ENCODE measurements around the gene CLMP. TPM values are rescaled to one million over a fixed set of nuclear protein-coding genes. Genes with fewer than 3 reads are reported as not detected.

The CLMP gene
- total RNA-seq, 2 donors from 2014 or later = 3.3 to 13.2 TPM

- H3K36me3 ChIP-seq = no peaks in the 10 kb centered on the region
- no peak for TF ChIP-seq CTCF (IDR thresholded peaks at IDR 0.05)
- H3K4me1 ChIP-seq = no peaks in the 10 kb centered on the region
- no peak overlapping the region for H3K4me3 ChIP-seq
- H3K27me3 ChIP-seq = no peaks in the 10 kb centered on the region
- no peaks in the 10 kb centered on the region for H3K9me3 ChIP-seq
- intact Hi-C loops (cut with DNase I) = no loop called here
- no peak overlapping the region for H3K9ac ChIP-seq (ENCODE audit: low read depth in 2 of 2, low read length in 2 of 2)
- H3K27ac ChIP-seq = no peak overlapping the region
- DNase-seq = no peak
Observed at GRCh38 chr11:123221584-123221983, 26.5 kb upstream of the CLMP start.

DNA sequence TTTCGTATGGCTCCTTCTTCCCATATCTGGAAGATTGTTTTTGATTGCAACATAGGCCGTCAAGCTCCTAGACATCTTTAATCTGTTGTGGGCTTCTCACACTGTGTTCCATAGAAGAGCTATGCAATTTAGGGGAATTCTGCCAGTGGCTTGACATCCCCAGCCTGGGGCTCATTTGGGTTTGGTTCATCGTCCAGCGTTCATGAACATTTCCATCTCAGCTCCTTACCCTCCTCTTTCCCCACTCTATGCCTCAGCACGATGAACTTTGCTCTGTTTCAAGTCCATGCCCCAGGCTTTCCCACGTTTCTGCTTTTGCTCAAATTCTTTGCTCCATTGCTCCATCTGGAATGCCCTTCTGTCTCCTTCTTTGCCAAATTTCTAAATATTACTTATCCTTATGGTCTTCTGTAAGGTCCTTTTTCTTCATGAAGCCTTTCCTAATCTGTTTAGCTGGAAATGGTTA lies 26.1 kb upstream of the CLMP start:
- Histone ChIP-seq H3K9ac (ENCODE audit: low read depth in 2 of 2, low read length in 2 of 2) (no peak overlapping the region), H3K27ac (no peak overlapping the region), H3K9me3 (no peaks in the 10 kb centered on the region), H3K4me1 (no peaks in the 10 kb centered on the region), H3K27me3 (no peaks in the 10 kb centered on the region), H3K4me3 (no peak overlapping the region), H3K36me3 (no peaks in the 10 kb centered on the region)
- no peak for DNase-seq
- intact Hi-C loops (cut with DNase I) = no loop called here
- no peak for TF ChIP-seq CTCF (IDR thresholded peaks at IDR 0.05)

DNA sequence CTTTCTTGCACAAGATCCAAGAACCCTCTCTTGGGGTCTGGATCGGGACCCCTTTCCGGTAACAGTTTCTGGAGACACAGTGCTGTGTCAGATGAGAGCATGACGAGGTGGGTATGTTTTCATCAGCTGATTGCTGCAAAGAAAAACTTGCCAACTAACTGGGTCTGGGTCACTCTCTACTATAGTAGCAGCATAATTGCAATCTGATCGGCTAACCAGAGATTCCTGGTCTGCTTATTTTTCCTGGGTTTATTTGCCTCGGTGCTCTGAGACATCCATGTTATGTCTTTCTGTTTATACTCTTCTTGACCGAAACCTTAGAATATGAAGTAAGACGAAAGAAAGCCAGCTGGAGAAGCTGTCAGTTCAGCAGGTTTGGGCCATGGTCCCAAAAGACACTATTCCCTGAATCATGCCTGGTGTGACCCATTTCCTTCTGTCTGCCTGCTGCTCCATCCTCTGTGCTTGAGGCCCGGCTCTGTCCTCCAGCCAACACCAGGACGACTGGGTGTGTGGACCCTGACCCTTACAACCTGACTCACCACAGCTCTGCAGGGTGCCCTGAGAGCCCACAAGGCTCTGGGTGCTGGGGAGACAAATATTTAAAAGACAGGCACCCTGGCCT lies 24.1 kb upstream of the CLMP start:
- no peaks in the 10 kb centered on the region for H3K9me3 ChIP-seq
- DNase-seq = no peak
- intact Hi-C loops (cut with DNase I) = no loop called here
- TF ChIP-seq CTCF (IDR thresholded peaks at IDR 0.05) = no peak
- no peak overlapping the region for H3K27ac ChIP-seq
- H3K9ac ChIP-seq (ENCODE audit: low read depth in 2 of 2, low read length in 2 of 2) = no peak overlapping the region
- H3K4me3 ChIP-seq = no peak overlapping the region
- no peaks in the 10 kb centered on the region for H3K36me3 ChIP-seq
- H3K4me1 ChIP-seq = no peaks in the 10 kb centered on the region
- no peaks in the 10 kb centered on the region for H3K27me3 ChIP-seq

- Histone ChIP-seq H3K27ac (no peak overlapping the region), H3K36me3 (no peaks in the 10 kb centered on the region), H3K9ac (ENCODE audit: low read depth in 2 of 2, low read length in 2 of 2) (no peak overlapping the region), H3K27me3 (no peaks in the 10 kb centered on the region), H3K4me3 (no peak overlapping the region), H3K4me1 (no peaks in the 10 kb centered on the region), H3K9me3 (no peaks in the 10 kb centered on the region)
- intact Hi-C loops (cut with DNase I) = no loop called here
- DNase-seq = no peak
- no peak for TF ChIP-seq CTCF (IDR thresholded peaks at IDR 0.05)
Observed at GRCh38 chr11:123218451-123218850, 23.4 kb upstream of the CLMP start.

GRCh38 chr11:123217897-123218296 lies 22.8 kb upstream of the CLMP start:
- no peak overlapping the region for H3K9ac ChIP-seq (ENCODE audit: low read depth in 2 of 2, low read length in 2 of 2)
- intact Hi-C loops (cut with DNase I) = no loop called here
- DNase-seq = no peak
- no peak for TF ChIP-seq CTCF (IDR thresholded peaks at IDR 0.05)
- H3K4me3 ChIP-seq = no peak overlapping the region
- H3K27ac ChIP-seq = no peak overlapping the region
- H3K36me3 ChIP-seq = no peaks in the 10 kb centered on the region
- no peaks in the 10 kb centered on the region for H3K27me3 ChIP-seq
- H3K9me3 ChIP-seq = no peaks in the 10 kb centered on the region
- H3K4me1 ChIP-seq = no peaks in the 10 kb centered on the region

Data from colonic mucosa (tissue), 4 donors.